GM18951 (cell line): ENCODE data around the gene FAF1.
"Not testable (repeated sequence)": the region's sequence is repeated elsewhere in the genome, so short reads cannot be mapped to it uniquely, and the experiment has no call there.

ENCODE experiments used
- POLR2A ChIP-seq: IDR thresholded peaks from 4 replicates; pipeline ENCODE4 v1.6.1; 2011; ENCODE audit warnings: mild to moderate bottlenecking; ENCODE audit not compliant: insufficient read length, insufficient read depth; ENCODE audit errors: extremely low read depth
- in situ Hi-C: fragments of 300-500 bp; cut with MboI; formaldehyde crosslinking; loops from one replicate; pipeline ENCODE4 v1.12.0; 2022; ENCODE audit warnings: low sequenced_read_pairs, mixed read lengths, inconsistent platforms; ENCODE audit not compliant: unreplicated experiment

FAF1 gene

GRCh38 chr1:50793521-50793920, 166.5 kb downstream of the FAF1 start:
- in situ Hi-C loops: no loop called here
- no peak for TF ChIP-seq POLR2A

GRCh38 chr1:50787266-50787665, 172.8 kb downstream of the FAF1 start:
- in situ Hi-C loops: no loop called here
- TF ChIP-seq POLR2A: no peak

- in situ Hi-C loops: no loop called here
- no peak for TF ChIP-seq POLR2A
Observed at GRCh38 chr1:50783286-50783685, 176.8 kb downstream of the FAF1 start.

GRCh38 chr1:50780797-50781196, 179.3 kb downstream of the FAF1 start:
- in situ Hi-C loops: no loop called here

GRCh38 chr1:50779801-50780200, 180.3 kb downstream of the FAF1 start:
- in situ Hi-C loops: no loop called here
- TF ChIP-seq POLR2A: no peak

More at GRCh38 chr1:50780797-50781196, 179.3 kb downstream of the FAF1 start:
- no peak for TF ChIP-seq POLR2A

GRCh38 chr1:50775740-50776139, 184.3 kb downstream of the FAF1 start:
- TF ChIP-seq POLR2A: no peak
- in situ Hi-C loops: no loop called here

- in situ Hi-C loops: no loop called here
- no peak for TF ChIP-seq POLR2A
Observed at GRCh38 chr1:50774759-50775351, 185.2 kb downstream of the FAF1 start.

- in situ Hi-C loops: no loop called here
- TF ChIP-seq POLR2A: no peak
Observed at GRCh38 chr1:50766688-50767087, 193.4 kb downstream of the FAF1 start.

GRCh38 chr1:50756543-50756942, 203.5 kb downstream of the FAF1 start:
- in situ Hi-C loops: not testable (repeated sequence)

GRCh38 chr1:50754764-50755163, 205.3 kb downstream of the FAF1 start:
- in situ Hi-C loops: not testable (repeated sequence)

GRCh38 chr1:50750021-50750619, 209.9 kb downstream of the FAF1 start:
- in situ Hi-C loops: no loop called here
- TF ChIP-seq POLR2A: no peak

GRCh38 chr1:50747394-50747793, 212.7 kb downstream of the FAF1 start:
- in situ Hi-C loops: no loop called here
- no peak for TF ChIP-seq POLR2A

GRCh38 chr1:50742523-50742922, 217.5 kb downstream of the FAF1 start:
- no peak for TF ChIP-seq POLR2A
- in situ Hi-C loops: no loop called here

GRCh38 chr1:50739125-50739524, 220.9 kb downstream of the FAF1 start:
- no peak for TF ChIP-seq POLR2A

GRCh38 chr1:50735443-50735842, 224.6 kb downstream of the FAF1 start:
- in situ Hi-C loops: no loop called here
- TF ChIP-seq POLR2A: no peak

More at GRCh38 chr1:50739125-50739524, 220.9 kb downstream of the FAF1 start:
- in situ Hi-C loops: no loop called here

- in situ Hi-C loops: loop anchor here (10.0 kb wide), 1 partner anchor 353 kb away; no protein-coding TSS in a partner anchor
Observed at GRCh38 chr1:50727578-50727977, 232.5 kb downstream of the FAF1 start.
